ENCODE results near the gene CLPTM1L.

The CLPTM1L gene

DNA sequence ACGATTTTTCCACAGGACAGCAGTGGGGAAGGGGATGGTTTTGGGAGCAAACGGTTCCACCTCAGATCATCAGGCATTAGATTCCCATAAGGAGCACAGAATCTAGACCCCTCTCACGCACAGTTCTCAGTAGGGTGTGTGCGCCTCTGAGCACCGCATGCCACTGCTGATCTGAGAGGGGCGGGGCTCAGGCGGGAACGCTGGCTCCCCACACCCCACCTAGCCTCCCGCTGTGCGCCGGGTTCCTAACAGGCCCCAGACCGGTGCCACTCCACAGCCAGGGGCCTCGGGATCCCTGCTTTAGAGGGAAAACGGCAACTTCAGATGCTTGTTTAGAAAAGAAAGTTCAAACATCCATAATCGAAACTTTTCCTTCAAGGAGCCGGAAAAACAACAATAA is 70.4 kb downstream of the CLPTM1L start:
- TF ChIP-seq POLR2AphosphoS5 (IDR thresholded peaks at IDR 0.05; ENCODE audit: low read depth, low read length), result no peak
- no peak for TF ChIP-seq TAF1 (IDR thresholded peaks at IDR 0.05; ENCODE audit: borderline replicate concordance, low read depth, low read length)
- TF ChIP-seq POLR2A (IDR thresholded peaks at IDR 0.05; ENCODE audit: low read depth, low read length), result no peak
- no peak for FAIRE-seq
- no peak for DNase-seq (ENCODE audit: insufficient read length)

- no peak for TF ChIP-seq TAF1 (IDR thresholded peaks at IDR 0.05; ENCODE audit: borderline replicate concordance, low read depth, low read length)
- TF ChIP-seq POLR2AphosphoS5 (IDR thresholded peaks at IDR 0.05; ENCODE audit: low read depth, low read length), result no peak
- no peak for TF ChIP-seq POLR2A (IDR thresholded peaks at IDR 0.05; ENCODE audit: low read depth, low read length)
- DNase-seq (ENCODE audit: insufficient read length), result no peak
- FAIRE-seq, result no peak
These were observed 71.2 kb downstream of the CLPTM1L start for GRCh38 chr5:1273745-1274144.

DNA sequence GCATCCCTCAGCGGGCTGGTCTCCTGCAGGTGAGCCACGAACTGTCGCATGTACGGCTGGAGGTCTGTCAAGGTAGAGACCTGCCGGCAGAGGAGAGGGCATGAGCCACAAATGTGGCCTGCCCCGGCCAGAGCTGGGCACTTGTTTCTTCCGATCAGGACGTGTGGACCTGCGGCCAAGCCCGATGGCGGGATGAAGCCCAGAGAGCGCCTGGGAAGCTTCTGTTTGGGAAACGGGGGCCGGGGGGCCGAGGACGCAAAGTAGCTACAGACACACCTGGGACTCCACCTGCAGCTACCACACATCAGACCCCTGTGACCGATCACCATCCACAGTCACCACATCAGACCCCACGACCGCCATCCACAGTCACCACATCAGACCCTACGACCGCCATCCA is 72.7 kb downstream of the CLPTM1L start:
- TF ChIP-seq POLR2A (IDR thresholded peaks at IDR 0.05; ENCODE audit: low read depth, low read length) (no peak), POLR2AphosphoS5 (IDR thresholded peaks at IDR 0.05; ENCODE audit: low read depth, low read length) (no peak), TAF1 (IDR thresholded peaks at IDR 0.05; ENCODE audit: borderline replicate concordance, low read depth, low read length) (no peak)
- no peak for FAIRE-seq
- no peak for DNase-seq (ENCODE audit: insufficient read length)

- FAIRE-seq, result no peak
These were observed 73.7 kb downstream of the CLPTM1L start for GRCh38 chr5:1270933-1271914.

DNA sequence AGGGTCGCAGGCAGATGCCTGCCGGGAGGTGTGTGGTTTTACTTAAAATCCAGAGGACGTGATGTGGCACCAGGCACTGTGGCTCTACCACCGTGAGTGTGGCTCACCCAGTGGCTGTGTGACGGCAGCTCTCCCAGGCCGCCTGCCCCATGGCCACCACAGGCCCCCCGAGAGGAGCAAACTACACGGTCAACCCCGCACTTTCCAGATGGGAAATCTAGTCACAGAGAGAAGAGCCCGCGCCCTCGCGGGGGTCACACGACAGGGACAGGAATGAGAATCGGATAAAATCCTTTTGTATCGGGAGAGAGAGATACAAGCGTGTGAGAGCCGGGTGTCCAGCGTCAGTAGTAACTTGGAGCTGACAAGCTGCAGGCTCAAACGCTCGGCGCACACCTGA is 74.5 kb downstream of the CLPTM1L start:
- TF ChIP-seq POLR2AphosphoS5 (IDR thresholded peaks at IDR 0.05; ENCODE audit: low read depth, low read length), result no peak
- no peak for TF ChIP-seq POLR2A (IDR thresholded peaks at IDR 0.05; ENCODE audit: low read depth, low read length)
- TF ChIP-seq TAF1 (IDR thresholded peaks at IDR 0.05; ENCODE audit: borderline replicate concordance, low read depth, low read length), result no peak
- DNase-seq (ENCODE audit: insufficient read length), result no peak
- no peak for FAIRE-seq

More at GRCh38 chr5:1270933-1271914, 73.7 kb downstream of the CLPTM1L start:
- no peak for TF ChIP-seq TAF1 (IDR thresholded peaks at IDR 0.05; ENCODE audit: borderline replicate concordance, low read depth, low read length)
- no peak for TF ChIP-seq POLR2AphosphoS5 (IDR thresholded peaks at IDR 0.05; ENCODE audit: low read depth, low read length)
- TF ChIP-seq POLR2A (IDR thresholded peaks at IDR 0.05; ENCODE audit: low read depth, low read length), result no peak
- DNase-seq (ENCODE audit: insufficient read length), result no peak

GRCh38 chr5:1268666-1269065 is 76.2 kb downstream of the CLPTM1L start:
- no peak for FAIRE-seq
- no peak for TF ChIP-seq TAF1 (IDR thresholded peaks at IDR 0.05; ENCODE audit: borderline replicate concordance, low read depth, low read length)
- no peak for TF ChIP-seq POLR2A (IDR thresholded peaks at IDR 0.05; ENCODE audit: low read depth, low read length)
- TF ChIP-seq POLR2AphosphoS5 (IDR thresholded peaks at IDR 0.05; ENCODE audit: low read depth, low read length), result no peak
- no peak for DNase-seq (ENCODE audit: insufficient read length)

- no peak for FAIRE-seq
- DNase-seq (ENCODE audit: insufficient read length), result no peak
- TF ChIP-seq POLR2A (IDR thresholded peaks at IDR 0.05; ENCODE audit: low read depth, low read length) (no peak), TAF1 (IDR thresholded peaks at IDR 0.05; ENCODE audit: borderline replicate concordance, low read depth, low read length) (no peak), POLR2AphosphoS5 (IDR thresholded peaks at IDR 0.05; ENCODE audit: low read depth, low read length) (no peak)
These were observed 76.8 kb downstream of the CLPTM1L start for GRCh38 chr5:1268056-1268455.
